ENCODE data around the gene STARD8.
"Not testable (repeated sequence)": the region's sequence is repeated elsewhere in the genome, so short reads cannot be mapped to it uniquely, and the experiment has no call there.

The STARD8 gene

GRCh38 chrX:68647156-68647957 is at the start of gene STARD8:
STARD8 (plus strand) TSS chrX:68647666; CDS start chrX:68647883, 217 bp downstream.
- peak; percentile 59 for DNase-seq

GRCh38 chrX:68598841-68599240 is 48.6 kb upstream of the STARD8 start:
- DNase-seq: no peak

GRCh38 chrX:68599256-68600152 is 48.0 kb upstream of the STARD8 start:
- peak; percentile 2 for DNase-seq

GRCh38 chrX:68604216-68604615 is 43.2 kb upstream of the STARD8 start:
- DNase-seq: not testable (repeated sequence)

GRCh38 chrX:68614733-68615132 is 32.7 kb upstream of the STARD8 start:
- DNase-seq: not testable (repeated sequence)

- DNase-seq: no peak
Observed at GRCh38 chrX:68627986-68628385, 19.5 kb upstream of the STARD8 start.

- DNase-seq: not testable (repeated sequence)
Observed at GRCh38 chrX:68629936-68630335, 17.5 kb upstream of the STARD8 start.

GRCh38 chrX:68631336-68631735 is 16.1 kb upstream of the STARD8 start:
- DNase-seq: no peak

- no peak for DNase-seq
Observed at GRCh38 chrX:68632491-68632890, 15.0 kb upstream of the STARD8 start.

GRCh38 chrX:68633981-68634380 is 13.5 kb upstream of the STARD8 start:
- DNase-seq: no peak

GRCh38 chrX:68634649-68635227 is 12.7 kb upstream of the STARD8 start:
- DNase-seq: no peak

- DNase-seq: no peak
Observed at GRCh38 chrX:68640661-68641060, 6.8 kb upstream of the STARD8 start.

- no peak for DNase-seq
Observed at GRCh38 chrX:68644861-68645260, 2.6 kb upstream of the STARD8 start.

GRCh38 chrX:68646421-68646820 is 1.0 kb upstream of the STARD8 start:
- no peak for DNase-seq

- no peak for DNase-seq
Observed at GRCh38 chrX:68648960-68649359, 1.5 kb downstream of the STARD8 start.

- no peak for DNase-seq
Observed at GRCh38 chrX:68650491-68650890, 3.0 kb downstream of the STARD8 start.

GRCh38 chrX:68651110-68651509 is 3.6 kb downstream of the STARD8 start:
- no peak for DNase-seq

GRCh38 chrX:68652326-68653170 is 5.1 kb downstream of the STARD8 start:
- DNase-seq: no peak

GRCh38 chrX:68654693-68655092 is 7.2 kb downstream of the STARD8 start:
- DNase-seq: no peak

- DNase-seq: not testable (repeated sequence)
Observed at GRCh38 chrX:68656473-68656872, 9.0 kb downstream of the STARD8 start.

GRCh38 chrX:68658530-68658929 is 11.1 kb downstream of the STARD8 start:
- peak; percentile 69 for DNase-seq

GRCh38 chrX:68659385-68659784 is 11.9 kb downstream of the STARD8 start:
- no peak for DNase-seq
